GM12892 (cell line): ENCODE results near the gene CERT1.

Experiments used
- POLR2A ChIP-seq: IDR thresholded peaks from 2 replicates; pipeline ENCODE4 v1.6.1; 2011; ENCODE audit warnings: low read depth, low read length, control low read depth
- TAF1 ChIP-seq: IDR thresholded peaks from 2 replicates; pipeline ENCODE4 v1.6.1; 2011; ENCODE audit warnings: low read depth, mild to moderate bottlenecking, control low read depth, low read length, borderline replicate concordance

- TF ChIP-seq TAF1 (no peak), POLR2A (no peak)
Observed at GRCh38 chr5:75553358-75553757, 41.9 kb upstream of the CERT1 start.
